ENCODE data around the gene WDR90. TPM values are rescaled to one million over a fixed set of nuclear protein-coding genes. Genes with fewer than 3 reads are reported as not detected.

The WDR90 gene
- total RNA-seq, 1 experiment from 2014 or later = 147 TPM

GRCh38 chr16:616733-617586 lies 32.2 kb upstream of the WDR90 start:
- Histone ChIP-seq H3K27ac (ENCODE audit: low read depth, low read length, poor library complexity, severe bottlenecking) (no peak overlapping the region), H3K9me3 (ENCODE audit: low read depth, low read length, poor library complexity, severe bottlenecking) (no peaks in the 10 kb centered on the region), H3K27me3 (replicated peaks; ENCODE audit: insufficient read depth, low read depth, low read length, poor library complexity) (no peaks in the 10 kb centered on the region), H3K4me3 (ENCODE audit: low read depth, low read length, poor library complexity, severe bottlenecking) (no peak overlapping the region), H3K4me1 (ENCODE audit: insufficient read depth, low read length, poor library complexity, severe bottlenecking) (peaks cover 4% of the 10 kb centered on the region), H3K36me3 (ENCODE audit: insufficient read depth, low read length, poor library complexity, severe bottlenecking) (no peaks in the 10 kb centered on the region)
- intact Hi-C loops (cut with micrococcal nuclease; ENCODE audit: unreplicated experiment) = no loop called here
- CTCF ChIA-PET = no interaction called here
- POLR2A ChIA-PET (ENCODE audit: low non-redundant PET) = no interaction called here
- no peak for DNase-seq (ENCODE audit: low spot score)
- BruUV-seq (replicated peaks) = no TSS peak
- TF ChIP-seq EZH2 (IDR thresholded peaks at IDR 0.05; ENCODE audit: borderline replicate concordance, low read depth, low read length, poor library complexity, severe bottlenecking) (no peak), CTCF (conservative IDR thresholded peaks at IDR 0.05; ENCODE audit: low read depth, low read length) (no peak)

GRCh38 chr16:617855-618254 lies 31.3 kb upstream of the WDR90 start:
- Histone ChIP-seq H3K36me3 (ENCODE audit: insufficient read depth, low read length, poor library complexity, severe bottlenecking) (no peaks in the 10 kb centered on the region), H3K9me3 (ENCODE audit: low read depth, low read length, poor library complexity, severe bottlenecking) (no peaks in the 10 kb centered on the region), H3K27ac (ENCODE audit: low read depth, low read length, poor library complexity, severe bottlenecking) (no peak overlapping the region), H3K4me1 (ENCODE audit: insufficient read depth, low read length, poor library complexity, severe bottlenecking) (peaks cover 5% of the 10 kb centered on the region), H3K4me3 (ENCODE audit: low read depth, low read length, poor library complexity, severe bottlenecking) (no peak overlapping the region), H3K27me3 (replicated peaks; ENCODE audit: insufficient read depth, low read depth, low read length, poor library complexity) (no peaks in the 10 kb centered on the region)
- ChIA-PET CTCF (no interaction called here), POLR2A (ENCODE audit: low non-redundant PET) (no interaction called here)
- DNase-seq (ENCODE audit: low spot score) = no peak
- TF ChIP-seq EZH2 (IDR thresholded peaks at IDR 0.05; ENCODE audit: borderline replicate concordance, low read depth, low read length, poor library complexity, severe bottlenecking) (no peak), CTCF (conservative IDR thresholded peaks at IDR 0.05; ENCODE audit: low read depth, low read length) (no peak)
- BruUV-seq (replicated peaks) = no TSS peak
- intact Hi-C loops (cut with micrococcal nuclease; ENCODE audit: unreplicated experiment) = no loop called here

- no peak for DNase-seq (ENCODE audit: low spot score)
- Histone ChIP-seq H3K36me3 (ENCODE audit: insufficient read depth, low read length, poor library complexity, severe bottlenecking) (no peaks in the 10 kb centered on the region), H3K9me3 (ENCODE audit: low read depth, low read length, poor library complexity, severe bottlenecking) (no peaks in the 10 kb centered on the region), H3K4me1 (ENCODE audit: insufficient read depth, low read length, poor library complexity, severe bottlenecking) (peaks cover 5% of the 10 kb centered on the region), H3K4me3 (ENCODE audit: low read depth, low read length, poor library complexity, severe bottlenecking) (no peak overlapping the region), H3K27me3 (replicated peaks; ENCODE audit: insufficient read depth, low read depth, low read length, poor library complexity) (no peaks in the 10 kb centered on the region), H3K27ac (ENCODE audit: low read depth, low read length, poor library complexity, severe bottlenecking) (no peak overlapping the region)
- POLR2A ChIA-PET (ENCODE audit: low non-redundant PET) = no interaction called here
- CTCF ChIA-PET = interaction anchor here (0.7 kb wide), 1 partner anchor 91 kb away, joined by 3 read pairs; no protein-coding TSS in a partner anchor
- no TSS peak for BruUV-seq (replicated peaks)
- intact Hi-C loops (cut with micrococcal nuclease; ENCODE audit: unreplicated experiment) = no loop called here
- no peak for TF ChIP-seq CTCF (conservative IDR thresholded peaks at IDR 0.05; ENCODE audit: low read depth, low read length)
- TF ChIP-seq EZH2 (IDR thresholded peaks at IDR 0.05; ENCODE audit: borderline replicate concordance, low read depth, low read length, poor library complexity, severe bottlenecking) = no peak
Measured at GRCh38 chr16:619476-620100, 29.6 kb upstream of the WDR90 start.
